NCI-H345 (cell line): ENCODE results near the gene CIART.
"Not testable (repeated sequence)": the region's sequence is repeated elsewhere in the genome, so short reads cannot be mapped to it uniquely, and the experiment has no call there.

Experiments used
- DNase-seq: peaks from one replicate; lab custom pipeline; 2025; lab: John Stamatoyannopoulos, UW

Gene CIART

GRCh38 chr1:150309758-150310508 lies 27.6 kb downstream of the CIART start:
- peak; percentile 32 for DNase-seq

DNA sequence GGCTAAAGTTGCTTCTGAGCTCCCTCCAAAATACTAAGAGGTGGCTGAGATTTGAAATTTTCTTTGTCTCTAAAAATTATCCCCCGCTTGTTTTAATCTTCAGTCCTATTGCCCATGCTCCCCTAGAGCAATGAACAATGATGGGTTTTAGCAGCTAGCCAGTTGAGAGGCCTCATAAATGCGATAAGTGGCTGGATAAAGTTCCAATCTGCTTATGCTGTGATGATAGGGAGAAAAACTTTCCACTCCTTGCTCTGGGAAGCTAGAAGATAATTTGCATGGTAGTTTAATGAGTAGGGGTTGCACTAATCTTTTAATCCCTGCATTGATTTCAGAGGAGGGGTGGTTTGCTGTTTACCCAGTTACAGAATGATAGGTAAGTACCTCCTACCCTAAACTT lies 29.4 kb downstream of the CIART start:
- no peak for DNase-seq

DNA sequence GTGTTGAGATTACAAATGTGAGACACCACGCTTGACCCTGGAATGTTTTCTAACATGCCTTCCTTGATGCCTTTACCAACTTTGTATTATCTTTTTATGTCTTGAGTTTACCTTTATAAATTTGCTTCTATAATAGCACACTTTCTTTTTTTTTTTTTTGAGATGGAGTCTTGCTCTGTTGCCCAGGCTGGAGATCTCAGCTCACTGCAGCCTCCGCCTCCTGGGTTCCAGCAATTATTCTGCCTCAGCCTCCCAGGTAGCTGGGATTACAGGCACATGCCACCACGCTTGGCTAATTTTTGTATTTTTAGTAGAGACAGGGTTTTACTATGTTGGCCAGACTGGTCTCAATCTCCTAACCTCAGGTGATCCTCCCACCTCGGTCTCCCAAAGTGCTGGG lies 32.3 kb downstream of the CIART start:
- not testable (repeated sequence) for DNase-seq

GRCh38 chr1:150320667-150320978 lies 38.3 kb downstream of the CIART start:
- DNase-seq = no peak

- peak; percentile 47 for DNase-seq
These were observed 39.4 kb downstream of the CIART start for GRCh38 chr1:150321826-150322166.

GRCh38 chr1:150322310-150322709 lies 40.0 kb downstream of the CIART start:
- no peak for DNase-seq

DNA sequence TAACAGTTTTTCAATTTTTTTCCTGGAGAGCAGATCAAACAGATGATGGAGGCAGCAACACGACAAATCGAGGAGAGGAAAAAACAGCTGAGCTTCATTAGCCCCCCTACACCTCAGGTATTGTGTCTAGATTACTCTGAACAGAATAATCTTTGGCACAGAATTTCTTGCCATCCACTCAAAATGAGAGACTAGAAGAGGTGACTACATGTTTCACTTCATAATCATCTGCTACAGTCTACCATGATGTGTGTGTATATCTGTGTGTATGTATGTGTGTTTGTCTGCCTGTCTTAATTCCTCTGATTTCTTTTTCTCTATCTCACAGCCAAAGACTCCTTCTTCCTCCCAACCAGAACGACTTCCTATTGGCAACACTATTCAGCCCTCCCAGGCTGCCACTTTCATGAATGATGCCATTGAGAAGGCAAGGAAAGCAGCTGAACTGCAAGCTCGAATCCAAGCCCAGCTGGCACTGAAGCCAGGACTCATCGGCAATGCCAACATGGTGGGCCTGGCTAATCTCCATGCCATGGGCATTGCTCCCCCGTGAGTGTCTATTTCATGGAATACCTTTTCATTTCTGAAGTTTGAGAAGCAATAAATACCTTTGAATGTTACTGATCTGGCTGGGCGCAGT lies 50.4 kb downstream of the CIART start:
- no peak for DNase-seq
